ENCODE results near the gene WFDC6.

WFDC6 gene

DNA sequence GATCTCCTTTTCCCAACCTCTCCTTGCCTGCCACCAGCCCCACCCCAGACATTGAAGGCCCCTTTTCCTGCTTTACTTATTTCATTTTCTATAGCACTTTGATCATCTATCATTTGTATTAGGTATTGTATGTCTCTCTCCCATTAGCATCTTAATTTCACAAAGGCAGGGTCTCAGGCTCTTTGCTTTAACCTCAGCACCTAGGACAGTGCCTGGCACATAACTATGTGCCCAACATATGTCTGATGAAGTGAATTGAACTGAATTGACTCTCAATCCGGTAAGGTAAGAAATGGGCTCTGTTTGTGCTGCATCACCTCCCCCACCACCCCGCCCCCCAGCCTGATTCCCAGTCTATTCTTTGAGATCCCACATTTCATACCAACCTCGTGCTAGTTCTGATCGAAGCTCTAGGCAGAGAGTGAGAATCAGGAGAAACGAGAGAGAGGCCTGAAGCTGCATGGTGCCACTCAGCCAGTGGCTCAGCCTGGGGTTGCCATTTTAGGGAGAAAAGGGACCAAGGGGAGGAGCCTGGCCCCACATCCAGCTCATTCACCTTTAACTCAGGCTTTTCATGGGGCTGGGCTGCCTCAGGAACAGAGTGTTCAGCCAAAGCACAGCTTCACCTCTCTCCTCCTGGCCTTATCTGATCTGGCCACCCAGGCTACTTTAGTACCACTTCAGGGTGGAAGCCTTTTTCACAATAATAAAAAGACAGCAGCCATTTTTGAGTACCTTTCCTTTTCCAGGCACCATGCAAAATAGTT is 24.0 kb downstream of the WFDC6 start, which contains the start of gene SPINT3:
Gene SPINT3, minus strand, starts transcription at position 476 of the 767 bp plus-strand sequence. Its CDS starts 14 bp downstream, at position 462.
- DNase-seq (ENCODE audit: low read depth in 2 of 2) = no peak

DNA sequence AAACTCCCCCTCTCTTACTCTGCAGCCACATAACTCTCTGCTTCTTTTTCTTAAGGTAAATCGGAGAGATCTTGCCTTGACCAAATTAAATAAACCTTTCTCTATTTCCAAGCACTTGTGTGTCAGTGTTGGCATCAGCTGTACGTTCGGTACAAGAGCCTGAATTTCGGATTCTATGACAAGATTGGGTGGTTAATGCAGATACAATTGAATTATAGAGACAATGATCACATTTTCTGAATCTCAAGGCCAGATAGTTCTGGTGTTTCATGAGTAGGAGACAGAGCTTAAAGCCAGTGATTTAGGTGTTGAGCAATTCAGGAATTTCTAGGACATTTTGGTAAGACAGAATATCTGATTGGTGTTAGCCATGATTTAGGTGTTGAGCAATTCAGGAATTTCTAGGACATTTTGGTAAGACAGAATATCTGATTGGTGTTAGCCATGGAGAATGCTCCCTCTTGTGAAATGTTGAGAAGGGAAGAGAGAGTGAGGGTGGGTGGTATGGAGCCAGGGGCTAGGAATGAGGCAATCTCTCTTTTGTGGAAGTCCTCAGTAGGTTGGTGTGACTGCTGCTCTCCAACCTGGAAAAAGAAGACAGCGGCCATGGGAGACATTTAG is 28.9 kb downstream of the WFDC6 start:
- no peak for DNase-seq (ENCODE audit: low read depth in 2 of 2)

DNA sequence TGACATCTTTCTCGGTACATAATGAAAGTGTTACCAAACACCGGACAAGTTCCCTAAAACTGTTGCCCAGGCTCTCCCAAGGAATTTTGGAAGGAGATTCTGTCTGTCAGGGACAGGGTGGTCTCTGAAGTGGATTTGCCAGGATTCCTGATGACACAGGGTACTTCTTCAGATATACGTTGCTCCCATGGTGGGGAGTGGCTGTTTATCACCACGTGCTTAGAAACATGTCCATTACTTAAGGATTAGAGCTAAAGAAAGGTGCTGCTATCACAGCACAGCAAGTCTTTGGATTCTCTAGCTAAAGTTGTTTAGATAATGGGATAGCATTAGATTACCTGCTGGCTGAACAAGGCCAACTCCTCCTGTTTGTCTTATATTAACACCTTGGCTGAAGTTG is 30.2 kb downstream of the WFDC6 start:
- DNase-seq (ENCODE audit: low read depth in 2 of 2) = no peak

DNA sequence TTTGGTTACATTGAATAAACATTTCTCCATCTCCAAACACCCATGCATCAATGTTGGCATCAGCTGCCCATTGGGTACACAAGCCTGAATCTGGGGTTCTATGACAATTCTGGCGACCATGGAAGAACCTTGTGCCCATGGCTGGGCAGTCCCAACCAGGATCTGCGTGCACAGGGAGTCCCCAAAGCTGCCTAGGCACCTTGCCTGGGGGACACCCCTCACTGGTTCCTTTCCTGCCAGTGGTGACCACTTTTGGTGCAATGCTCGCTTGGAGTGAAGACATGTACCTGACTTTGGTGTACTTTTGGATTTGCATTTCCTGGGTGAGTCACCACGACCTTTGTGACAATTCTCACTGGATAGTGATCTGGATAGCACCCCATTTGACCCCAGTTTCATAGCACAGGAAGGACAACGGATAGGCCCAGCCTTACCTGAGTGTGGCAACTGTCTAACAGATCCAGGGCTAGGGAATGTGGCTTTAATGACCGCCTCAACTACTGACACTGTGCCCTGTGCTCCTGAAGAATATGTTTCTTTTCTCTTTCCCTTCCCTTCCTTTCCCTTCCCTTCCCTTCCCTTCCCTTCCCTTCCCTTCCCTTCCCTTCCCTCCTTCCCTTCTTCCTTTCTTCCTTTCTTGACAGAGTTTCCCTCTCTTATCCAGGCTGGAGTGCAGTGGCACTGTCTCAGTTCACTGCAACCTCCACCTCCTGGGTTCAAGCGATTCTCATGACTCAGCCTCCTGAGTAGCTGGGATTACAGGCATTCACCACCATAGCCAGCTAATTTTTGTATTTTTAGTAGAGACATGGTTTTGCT is 31.0 kb downstream of the WFDC6 start:
- no peak for DNase-seq (ENCODE audit: low read depth in 2 of 2)

DNA sequence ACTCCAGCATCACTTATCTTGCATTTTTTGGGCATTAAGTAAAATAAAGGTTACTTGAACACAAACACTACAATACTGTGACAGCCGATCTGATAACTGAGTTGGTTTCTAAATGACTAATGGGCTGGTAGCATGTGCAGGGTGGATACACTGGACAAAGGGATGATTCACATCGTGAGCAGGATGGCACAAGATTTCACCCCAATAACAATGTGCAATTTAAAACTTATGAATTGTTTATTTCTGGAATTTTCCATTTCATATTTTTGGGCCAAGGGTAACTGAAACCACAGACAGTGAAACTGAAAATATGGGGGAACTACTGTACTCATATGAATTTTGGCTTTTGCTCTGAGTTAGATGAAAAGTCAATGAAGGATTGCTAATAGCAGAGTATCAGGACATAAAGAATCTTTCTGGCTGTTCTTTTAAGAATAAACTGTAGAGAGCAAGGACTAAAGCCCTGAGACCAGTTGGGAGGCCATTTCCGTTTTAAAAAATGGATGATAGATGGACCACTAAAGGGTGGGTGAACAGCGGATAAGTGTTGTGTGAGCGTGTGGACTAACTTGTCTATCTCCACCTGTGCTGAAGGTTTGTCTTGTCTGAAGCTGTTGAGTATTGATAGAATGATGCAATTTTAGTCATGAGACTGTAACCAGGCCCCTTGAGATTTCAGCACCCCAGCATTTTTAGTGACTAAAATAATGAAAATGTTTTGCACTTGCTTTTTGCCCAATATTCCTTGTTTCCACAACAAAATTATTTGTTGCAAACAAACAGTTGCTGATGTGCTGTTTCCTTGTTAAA is 32.1 kb downstream of the WFDC6 start:
- DNase-seq (ENCODE audit: low read depth in 2 of 2) = no peak

DNA sequence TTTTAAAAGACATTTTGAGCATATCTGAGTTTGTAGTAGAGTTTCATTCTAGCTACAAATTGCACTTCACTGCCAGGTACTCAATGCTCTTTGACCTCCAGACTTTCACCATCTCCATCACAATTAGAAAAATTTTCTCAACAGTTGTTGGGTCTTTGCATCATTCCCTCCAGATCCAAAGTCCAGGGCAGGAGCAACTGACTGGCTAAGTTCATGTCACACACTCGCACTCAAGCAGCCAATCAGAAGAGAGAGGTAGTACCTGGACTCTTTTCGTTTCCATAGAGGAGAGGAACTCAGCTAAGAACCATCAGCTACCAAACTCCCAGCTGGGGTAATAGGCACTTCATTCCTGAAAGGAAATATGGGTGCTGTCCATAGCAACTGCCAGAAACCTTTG is 32.9 kb downstream of the WFDC6 start:
- no peak for DNase-seq (ENCODE audit: low read depth in 2 of 2)

DNA sequence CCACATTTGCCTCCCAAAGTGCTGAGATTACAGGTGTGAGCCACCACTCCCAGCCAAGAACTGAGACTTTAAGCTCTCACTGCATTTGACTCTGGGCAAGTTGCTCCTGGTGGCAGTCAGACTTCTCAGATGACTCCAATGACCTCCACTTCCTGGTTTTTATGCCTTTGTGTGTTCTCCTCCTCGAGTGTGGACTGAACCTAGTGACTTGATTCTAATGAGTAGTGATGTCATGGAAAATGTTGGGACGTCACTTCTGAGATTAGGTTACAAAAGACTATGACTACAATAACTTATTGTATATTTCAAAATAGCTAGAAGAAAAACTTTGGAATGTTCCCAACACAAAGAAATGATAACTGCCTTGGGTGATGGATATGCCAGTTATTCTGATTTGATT is 35.9 kb downstream of the WFDC6 start:
- no peak for DNase-seq (ENCODE audit: low read depth in 2 of 2)

DNA sequence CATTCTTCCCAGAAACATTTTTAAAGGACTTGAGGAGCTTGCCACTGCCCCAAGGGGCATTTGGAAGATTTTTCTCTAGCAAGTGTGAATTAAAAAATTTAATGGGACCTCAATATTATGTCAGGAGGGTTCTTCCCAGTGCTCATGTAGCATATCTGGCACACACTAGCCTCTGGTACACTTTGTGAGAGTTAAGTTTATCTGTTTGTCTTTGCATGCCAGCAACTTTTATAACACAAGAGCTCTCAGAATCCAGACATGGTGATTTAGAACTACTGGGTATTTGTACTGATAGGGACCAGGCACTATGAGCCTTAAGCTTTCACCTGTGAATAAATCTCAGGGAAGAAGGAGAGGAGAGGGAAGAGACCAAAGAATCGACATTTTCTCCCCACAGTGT is 36.7 kb downstream of the WFDC6 start:
- no peak for DNase-seq (ENCODE audit: low read depth in 2 of 2)

DNA sequence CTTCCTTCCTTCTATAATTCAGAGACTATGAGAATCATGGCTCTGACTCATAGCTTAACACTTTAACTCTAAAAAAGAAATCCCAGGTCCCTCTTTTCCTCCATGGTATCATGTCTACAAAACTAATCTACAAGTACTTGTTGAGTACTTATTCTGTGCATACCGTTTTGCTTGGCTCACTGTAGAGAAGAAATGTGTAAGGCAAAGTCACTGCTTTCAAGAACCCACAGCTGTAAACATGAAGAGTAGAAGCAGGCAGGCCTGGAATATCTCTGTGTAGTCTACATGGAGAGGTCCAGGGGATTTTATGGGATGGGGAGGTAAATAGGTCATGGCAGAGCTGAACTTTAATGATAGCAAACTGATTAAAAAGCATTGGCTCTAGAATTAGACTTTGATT is 37.7 kb downstream of the WFDC6 start:
- DNase-seq (ENCODE audit: low read depth in 2 of 2) = no peak

DNA sequence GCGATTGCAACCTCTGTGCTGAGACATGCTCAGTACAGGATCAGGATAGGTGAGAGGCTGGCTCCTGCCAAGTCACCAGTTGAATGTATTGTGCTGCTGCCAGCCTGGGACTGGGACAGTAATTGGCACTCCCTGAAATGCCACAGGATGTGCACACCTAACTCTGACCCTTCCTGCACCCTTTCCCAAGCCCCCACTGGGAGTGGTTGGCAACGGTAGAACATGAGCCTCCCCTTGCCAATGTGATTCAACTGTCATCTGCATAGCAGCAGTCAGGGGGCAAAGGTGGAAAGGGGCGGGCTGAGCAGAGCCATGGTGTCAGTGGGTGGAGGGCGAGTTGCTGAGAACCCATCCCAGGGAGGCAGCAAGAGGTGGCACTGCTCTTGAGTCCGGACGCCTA is 39.3 kb downstream of the WFDC6 start:
- no peak for DNase-seq (ENCODE audit: low read depth in 2 of 2)

DNA sequence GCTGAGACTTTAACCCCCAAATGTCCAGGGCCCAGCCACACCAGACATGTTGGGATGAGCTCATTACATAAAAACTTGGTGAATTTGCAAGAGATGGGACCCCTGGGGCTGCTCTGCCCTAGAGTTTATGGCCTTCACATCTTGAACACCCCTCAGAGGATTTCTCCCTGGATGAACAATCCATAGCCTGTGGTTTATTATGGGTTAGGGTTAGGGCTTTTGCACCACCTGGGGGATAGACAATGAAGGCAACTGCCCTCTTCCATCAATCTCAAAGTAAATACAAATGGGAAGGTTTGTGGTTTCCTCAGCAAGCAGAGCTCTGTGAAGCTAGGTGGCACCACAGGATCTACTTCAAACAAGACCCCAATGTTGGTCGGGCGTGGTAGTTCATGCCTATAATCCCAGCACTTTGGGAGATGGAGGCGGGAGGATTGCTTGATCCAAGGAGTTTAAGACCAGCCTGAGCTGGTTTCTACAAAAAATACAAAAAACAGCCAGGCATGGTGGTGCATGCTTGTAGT is 41.2 kb downstream of the WFDC6 start:
- no peak for DNase-seq (ENCODE audit: low read depth in 2 of 2)

DNA sequence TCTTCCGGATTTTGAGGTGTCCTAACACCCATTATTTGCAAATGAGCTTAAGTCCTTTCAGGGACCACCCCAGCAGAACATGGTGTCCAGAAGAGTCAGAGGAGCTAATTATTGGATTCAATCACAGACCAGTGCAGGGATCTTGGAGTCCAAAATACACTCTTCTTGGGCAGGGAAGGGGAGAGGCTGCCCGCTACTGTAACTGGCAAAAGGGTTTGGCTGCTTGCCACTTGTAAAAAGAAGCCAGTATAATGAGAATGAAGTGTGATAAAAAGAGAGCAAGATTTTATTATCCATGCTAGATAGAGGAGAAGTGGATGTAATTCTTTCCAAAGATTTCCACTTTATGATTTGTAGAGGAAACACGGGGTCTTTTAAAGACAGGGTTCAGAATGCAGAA is 43.1 kb downstream of the WFDC6 start:
- DNase-seq (ENCODE audit: low read depth in 2 of 2) = no peak

DNA sequence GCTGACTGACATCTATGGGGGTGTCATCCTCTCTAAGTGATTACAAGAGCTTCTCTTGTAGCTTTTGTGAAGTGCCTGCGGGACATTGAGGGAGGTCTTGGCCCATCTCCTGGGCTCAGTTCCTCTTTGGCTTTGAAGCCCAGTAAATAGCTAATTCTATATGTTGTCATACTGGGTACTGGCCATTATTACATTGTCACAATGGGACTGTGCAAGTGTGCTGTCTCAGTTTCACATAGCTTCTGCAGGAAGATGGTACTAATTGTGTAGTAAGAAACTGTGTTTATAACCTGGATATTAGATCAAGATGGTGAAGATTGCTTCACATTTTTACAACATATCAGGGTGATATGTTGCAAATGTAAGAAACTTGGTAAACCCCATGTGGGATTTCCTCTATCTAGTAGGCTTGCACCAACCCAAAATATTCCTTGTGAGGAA is 43.8 kb downstream of the WFDC6 start:
- no peak for DNase-seq (ENCODE audit: low read depth in 2 of 2)

DNA sequence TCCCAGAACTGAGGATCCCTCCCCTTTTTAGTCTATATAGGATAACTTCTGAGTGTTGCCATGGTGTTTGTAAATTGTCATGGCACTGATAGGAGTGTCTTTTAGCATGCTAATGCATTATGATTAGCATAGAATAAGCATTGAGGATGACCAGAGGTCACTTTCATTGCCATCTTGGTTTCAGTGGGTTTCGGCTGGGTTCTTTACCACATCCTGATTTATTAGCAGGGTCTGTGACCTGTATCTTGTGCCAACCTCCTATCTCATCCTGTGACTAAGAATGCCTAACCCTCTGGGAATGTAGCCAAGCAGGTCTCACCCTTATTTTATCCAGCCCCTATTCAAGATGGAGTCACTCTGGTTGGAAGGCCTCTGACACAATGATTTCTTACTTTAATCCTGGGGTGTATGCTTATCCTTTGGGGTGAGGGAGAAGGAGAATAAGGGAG is 50.2 kb downstream of the WFDC6 start:
- no peak for DNase-seq (ENCODE audit: low read depth in 2 of 2)

DNA sequence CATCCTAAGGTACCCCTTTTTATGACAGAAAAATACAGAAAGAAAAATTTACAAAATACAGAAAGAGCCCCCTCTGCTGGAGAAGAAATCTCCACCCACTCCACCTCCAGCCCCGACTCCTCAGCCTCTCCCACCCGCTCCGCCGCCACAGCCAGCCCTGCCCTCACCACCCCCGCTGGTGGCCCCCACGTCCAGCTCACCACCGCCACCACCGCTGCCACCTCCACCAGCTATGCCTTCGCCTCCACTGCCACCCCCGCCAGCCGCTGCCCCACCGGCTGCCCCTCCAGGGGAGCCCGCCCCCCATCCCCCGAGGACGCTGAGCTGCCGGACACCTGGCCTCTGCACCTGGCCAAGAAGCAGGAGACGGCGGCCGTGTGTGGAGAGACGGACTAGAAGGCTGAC is 52.0 kb downstream of the WFDC6 start:
- DNase-seq (ENCODE audit: low read depth in 2 of 2) = no peak

DNA sequence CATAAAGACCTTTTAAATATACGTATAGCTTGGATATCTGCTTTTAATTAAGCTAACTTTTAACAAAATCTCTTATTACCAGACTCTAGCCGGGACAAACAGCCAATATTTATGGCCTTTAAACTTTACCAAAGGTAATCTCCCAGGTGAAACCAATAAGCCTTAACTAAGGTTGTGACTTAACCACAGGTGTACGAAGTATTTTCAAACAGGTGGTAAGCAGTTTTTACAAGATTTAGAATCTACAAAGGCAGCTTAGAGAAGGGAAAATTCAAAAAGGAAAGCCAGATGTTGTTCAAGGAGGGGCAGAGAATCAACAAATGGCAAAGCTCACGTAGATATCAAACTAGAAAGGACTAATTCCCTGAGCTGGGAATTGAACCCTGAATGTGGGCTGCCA is 53.9 kb downstream of the WFDC6 start:
- no peak for DNase-seq (ENCODE audit: low read depth in 2 of 2)

DNA sequence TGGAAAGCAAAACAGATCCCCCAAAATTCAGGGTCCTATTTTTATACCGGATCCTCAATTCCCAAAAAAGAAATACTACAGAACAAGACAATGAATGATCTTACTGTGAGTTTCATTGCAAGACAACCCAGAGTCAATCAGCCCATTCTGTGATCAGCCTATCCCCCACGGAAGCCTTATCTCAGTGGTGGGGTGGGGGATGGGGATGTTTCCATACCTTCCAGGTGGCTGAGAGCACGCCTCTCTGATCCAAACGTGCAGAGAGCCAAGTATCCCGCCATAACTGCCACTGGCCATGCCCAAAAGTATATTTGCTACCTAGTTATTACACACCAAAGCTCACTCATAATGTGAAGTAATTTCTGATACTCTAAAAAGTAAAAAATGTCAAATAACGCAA is 54.6 kb downstream of the WFDC6 start:
- no peak for DNase-seq (ENCODE audit: low read depth in 2 of 2)
